ACC112 (cell line): ENCODE data around the gene UBE2L5.
"Not testable (repeated sequence)": the region's sequence is repeated elsewhere in the genome, so short reads cannot be mapped to it uniquely, and the experiment has no call there.

Experiments
- H2AFZ ChIP-seq: fragments of 200-600 bp; sonication (generic); one replicate; pipeline ENCODE4 v1.6.0; 2017; ENCODE audit warnings: antibody characterized with exemption, low read length; ENCODE audit not compliant: unreplicated experiment
- H3K27ac ChIP-seq: fragments of 200-600 bp; sonication (generic); 2 replicates; pipeline ENCODE4 v1.5.1; 2014; ENCODE audit warnings: low read depth, mild to moderate bottlenecking, antibody characterized with exemption, low read length, moderate library complexity
- H3K27me3 ChIP-seq: fragments of 200-600 bp; sonication (generic); 2 replicates; pipeline ENCODE4 v1.6.1; 2014; ENCODE audit warnings: mild to moderate bottlenecking, antibody characterized with exemption, low read length, moderate library complexity, mixed read lengths; ENCODE audit not compliant: insufficient read depth
- H3K36me3 ChIP-seq: fragments of 200-600 bp; sonication (generic); 2 replicates; pipeline ENCODE4 v1.6.1; 2016; ENCODE audit warnings: mild to moderate bottlenecking, antibody characterized with exemption, low read length, moderate library complexity, mixed read lengths; ENCODE audit not compliant: insufficient read depth
- H3K4me1 ChIP-seq: fragments of 200-600 bp; sonication (generic); one replicate; pipeline ENCODE4 v1.6.1; 2016; ENCODE audit warnings: low read length, mixed read lengths; ENCODE audit not compliant: insufficient read depth, unreplicated experiment, control insufficient read depth
- H3K4me3 ChIP-seq: fragments of 200-600 bp; sonication (generic); 2 replicates; pipeline ENCODE4 v1.5.1; 2014; ENCODE audit warnings: mild to moderate bottlenecking, low read depth, low read length
- H3K79me2 ChIP-seq: fragments of 200-600 bp; sonication (generic); one replicate; pipeline ENCODE4 v1.6.0; 2016; ENCODE audit warnings: low read length; ENCODE audit not compliant: control insufficient read depth, unreplicated experiment, insufficient read depth

UBE2L5 gene

DNA sequence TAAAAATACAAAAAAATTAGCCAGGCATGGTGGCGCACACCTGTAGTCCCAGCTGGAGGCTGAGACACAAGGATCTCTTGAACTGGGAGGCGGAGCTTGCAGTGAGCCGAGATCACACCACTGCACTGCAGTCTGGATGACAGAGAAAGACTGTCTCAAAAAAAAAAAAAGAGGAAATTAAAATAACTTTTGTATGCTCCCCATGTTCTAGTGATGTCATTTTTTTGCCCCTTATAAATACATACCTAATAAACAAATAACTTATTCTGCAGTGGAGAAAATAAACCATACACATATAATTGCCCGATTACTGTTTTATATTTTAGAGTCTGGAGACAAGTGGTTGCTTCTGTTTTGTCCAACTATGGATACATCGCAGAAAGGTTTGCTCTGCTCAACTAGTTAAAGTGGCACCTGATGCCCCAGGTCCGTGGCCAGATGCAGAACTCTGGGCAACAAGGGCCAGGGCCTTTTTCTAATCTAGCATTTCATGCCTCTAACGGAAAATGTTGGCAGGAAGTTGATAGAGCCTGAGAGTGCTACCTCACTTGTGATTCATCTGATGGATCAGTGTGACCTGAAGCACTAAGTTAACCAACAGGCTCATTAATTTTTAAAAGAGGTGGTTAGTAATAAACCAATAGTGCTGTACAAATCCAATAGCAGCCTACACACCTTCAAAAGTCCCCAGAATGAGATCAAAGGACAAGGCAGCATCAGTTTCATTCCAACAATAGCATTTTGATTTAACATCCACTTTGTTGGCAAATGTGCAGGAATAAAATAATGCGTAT is 18.8 kb downstream of the UBE2L5 start:
- Histone ChIP-seq H3K4me1 (peaks cover 10% of the 10 kb centered on the region), H3K27ac (no peak overlapping the region), H3K79me2 (no peaks in the 10 kb centered on the region), H3K36me3 (no peaks in the 10 kb centered on the region), H3K27me3 (no peaks in the 10 kb centered on the region), H3K4me3 (no peak overlapping the region), H2AFZ (no peak overlapping the region)

DNA sequence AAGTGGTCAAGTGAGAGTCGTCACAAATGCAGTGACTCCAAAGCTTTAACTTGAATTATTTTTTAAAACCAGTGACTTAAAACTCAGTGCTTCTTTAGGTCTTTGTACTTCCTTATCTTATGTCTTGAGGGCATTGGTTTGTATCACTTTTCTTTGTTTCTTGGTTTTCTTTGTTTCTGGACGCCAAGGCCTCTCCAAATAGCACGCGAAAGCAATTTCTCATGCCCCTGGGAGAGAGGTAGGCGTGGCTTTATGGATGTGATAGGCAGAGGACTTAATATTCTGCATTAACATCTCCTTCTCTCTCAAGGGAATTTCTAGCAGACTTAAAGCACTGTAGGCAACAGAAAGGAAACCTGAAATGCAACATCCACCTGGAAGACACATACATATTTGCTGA is 20.6 kb downstream of the UBE2L5 start:
- Histone ChIP-seq H3K4me1 (peaks cover 13% of the 10 kb centered on the region), H3K27ac (no peak overlapping the region), H3K79me2 (no peaks in the 10 kb centered on the region), H2AFZ (no peak overlapping the region), H3K36me3 (no peaks in the 10 kb centered on the region), H3K4me3 (no peak overlapping the region), H3K27me3 (no peaks in the 10 kb centered on the region)

DNA sequence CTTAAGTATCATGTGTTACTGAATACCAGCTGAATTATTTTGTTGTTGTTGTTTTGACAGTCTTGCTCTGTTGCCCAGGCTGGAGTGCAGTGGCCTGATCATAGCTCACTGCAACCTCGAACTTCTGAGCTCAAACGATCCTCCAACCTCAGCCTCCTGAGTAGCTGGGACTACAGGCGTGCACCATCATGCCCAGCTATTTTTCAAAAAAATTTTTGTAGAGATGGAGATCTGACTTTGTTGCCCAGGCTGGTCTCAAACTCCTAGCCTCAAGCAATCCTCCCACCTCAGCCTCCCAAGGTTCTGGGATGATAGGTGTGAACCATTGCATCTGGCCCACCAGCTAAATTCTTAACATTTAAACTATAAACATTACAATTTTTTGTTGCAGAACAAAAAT is 21.2 kb downstream of the UBE2L5 start:
- not testable (repeated sequence) for H2AFZ ChIP-seq, H3K27ac ChIP-seq, H3K4me3 ChIP-seq, H3K79me2 ChIP-seq, H3K36me3 ChIP-seq, H3K27me3 ChIP-seq
- peaks cover 13% of the 10 kb centered on the region for H3K4me1 ChIP-seq

DNA sequence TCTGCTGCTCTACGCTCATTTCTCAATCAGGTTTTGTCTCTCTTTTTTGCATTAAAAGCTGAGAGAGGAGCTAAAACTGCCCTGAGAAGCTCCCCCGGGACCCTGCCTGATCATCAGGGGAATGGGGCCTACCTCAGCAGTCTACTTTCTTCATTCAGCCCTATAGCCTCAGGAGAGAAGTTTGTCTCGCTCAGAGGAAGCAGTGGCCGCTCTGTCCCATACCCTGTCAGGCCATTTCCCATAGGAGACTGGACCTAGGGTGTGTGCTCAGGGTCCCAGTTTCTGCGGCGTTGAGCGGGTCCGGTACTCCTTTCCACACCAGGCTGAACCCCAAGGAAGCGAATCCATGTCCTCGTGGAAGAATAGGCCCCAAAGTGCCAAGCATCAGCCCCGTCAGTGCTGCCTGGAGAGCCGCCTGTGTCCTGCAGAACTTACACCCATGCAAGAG is 21.7 kb downstream of the UBE2L5 start:
- no peak overlapping the region for H3K4me3 ChIP-seq
- H3K4me1 ChIP-seq, result peaks cover 13% of the 10 kb centered on the region
- no peaks in the 10 kb centered on the region for H3K27me3 ChIP-seq
- H3K36me3 ChIP-seq, result no peaks in the 10 kb centered on the region
- H2AFZ ChIP-seq, result no peak overlapping the region
- H3K79me2 ChIP-seq, result no peaks in the 10 kb centered on the region
- no peak overlapping the region for H3K27ac ChIP-seq

DNA sequence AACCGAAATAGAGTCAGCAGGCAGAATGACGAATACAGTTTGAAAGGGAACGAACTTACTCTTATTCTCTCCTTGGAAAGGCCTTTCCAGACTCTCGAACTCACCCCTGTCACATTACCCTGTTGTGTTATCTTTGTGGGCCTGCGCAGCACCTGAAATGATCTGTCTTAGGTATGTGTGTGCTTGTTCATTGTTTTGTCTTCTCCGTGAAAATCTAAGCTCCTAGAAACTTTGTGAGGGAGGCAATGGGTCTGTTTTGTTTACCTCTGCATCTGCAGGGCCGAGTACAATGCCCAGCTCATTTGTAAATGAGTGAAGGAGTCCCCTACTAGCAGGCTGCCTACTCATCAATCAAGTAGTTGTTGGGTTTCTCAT is 23.8 kb downstream of the UBE2L5 start:
- H2AFZ ChIP-seq, result peak overlapping the region; percentile 74
- H3K79me2 ChIP-seq, result no peaks in the 10 kb centered on the region
- peak overlapping the region; percentile 44 for H3K4me3 ChIP-seq
- H3K27me3 ChIP-seq, result no peaks in the 10 kb centered on the region
- no peaks in the 10 kb centered on the region for H3K36me3 ChIP-seq
- H3K27ac ChIP-seq, result peak overlapping the region; percentile 19; the same call in 1 of the 2 replicates
- peaks cover 13% of the 10 kb centered on the region for H3K4me1 ChIP-seq

DNA sequence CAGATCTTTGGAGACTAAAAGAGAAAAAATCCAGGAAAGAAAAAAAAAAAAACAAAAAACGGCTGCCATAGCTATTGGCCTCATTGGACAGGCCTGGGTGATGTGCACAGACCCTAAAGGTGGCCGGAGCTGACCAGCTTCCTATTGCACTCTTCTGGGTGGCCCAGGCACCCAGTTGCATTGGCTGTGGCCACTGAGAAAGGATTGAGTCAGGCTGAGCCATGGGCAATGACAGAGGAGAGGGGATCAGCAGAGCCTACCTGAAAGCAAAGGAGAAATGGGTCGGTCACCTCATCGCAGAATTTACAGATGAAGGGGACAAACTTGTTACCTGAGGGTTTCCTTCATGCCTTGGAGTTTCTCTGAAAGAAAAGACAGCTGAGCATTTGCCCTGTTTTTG is 26.1 kb downstream of the UBE2L5 start:
- no peaks in the 10 kb centered on the region for H3K79me2 ChIP-seq
- H2AFZ ChIP-seq, result no peak overlapping the region
- no peak overlapping the region for H3K4me3 ChIP-seq
- H3K4me1 ChIP-seq, result peaks cover 13% of the 10 kb centered on the region
- H3K27ac ChIP-seq, result no peak overlapping the region
- no peaks in the 10 kb centered on the region for H3K36me3 ChIP-seq
- no peaks in the 10 kb centered on the region for H3K27me3 ChIP-seq

DNA sequence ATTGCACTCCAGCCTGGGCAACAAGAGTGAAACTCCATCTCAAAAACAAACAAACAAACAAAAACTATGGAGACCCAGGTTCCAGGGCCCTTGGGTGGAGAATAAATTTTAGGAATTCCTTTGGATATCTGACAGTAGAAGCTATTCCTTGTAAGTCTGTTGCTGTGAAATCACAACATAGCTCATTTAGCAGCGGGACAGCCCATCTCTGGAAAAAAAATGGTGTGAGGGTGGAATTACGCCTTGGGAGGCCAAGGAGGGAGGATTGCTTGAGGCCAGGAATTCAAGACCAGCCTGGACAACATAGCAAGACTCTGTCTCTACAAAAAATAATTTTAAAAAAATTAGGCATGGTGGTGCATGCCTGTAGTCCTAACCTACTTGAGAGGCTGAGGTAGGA is 27.8 kb downstream of the UBE2L5 start:
- peaks cover 13% of the 10 kb centered on the region for H3K4me1 ChIP-seq
- H3K36me3 ChIP-seq, result no peaks in the 10 kb centered on the region
- no peak overlapping the region for H3K27ac ChIP-seq
- H3K79me2 ChIP-seq, result no peaks in the 10 kb centered on the region
- no peak overlapping the region for H3K4me3 ChIP-seq
- no peaks in the 10 kb centered on the region for H3K27me3 ChIP-seq
- H2AFZ ChIP-seq, result no peak overlapping the region

DNA sequence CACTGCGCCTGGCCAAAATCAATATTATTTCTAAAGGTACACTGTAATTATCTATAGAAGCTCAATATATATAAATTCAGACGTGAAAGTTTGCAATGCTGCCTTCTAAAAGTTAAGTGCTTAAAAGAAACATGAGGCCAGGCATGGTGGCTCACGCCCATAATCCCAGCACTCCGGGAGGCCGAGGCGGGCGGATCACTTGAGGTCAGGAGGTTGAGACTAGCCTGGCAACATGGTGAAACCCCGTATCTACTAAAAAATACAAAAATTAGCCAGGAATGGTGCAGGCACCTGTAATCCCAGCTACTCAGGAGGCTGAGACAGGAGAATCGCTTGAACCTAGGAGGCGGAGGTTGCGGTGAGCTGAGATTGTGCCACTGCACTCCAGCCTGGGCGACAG is 29.2 kb downstream of the UBE2L5 start:
- H3K4me1 ChIP-seq, H2AFZ ChIP-seq, H3K79me2 ChIP-seq, H3K4me3 ChIP-seq, H3K27me3 ChIP-seq, H3K27ac ChIP-seq, H3K36me3 ChIP-seq: not testable (repeated sequence)

DNA sequence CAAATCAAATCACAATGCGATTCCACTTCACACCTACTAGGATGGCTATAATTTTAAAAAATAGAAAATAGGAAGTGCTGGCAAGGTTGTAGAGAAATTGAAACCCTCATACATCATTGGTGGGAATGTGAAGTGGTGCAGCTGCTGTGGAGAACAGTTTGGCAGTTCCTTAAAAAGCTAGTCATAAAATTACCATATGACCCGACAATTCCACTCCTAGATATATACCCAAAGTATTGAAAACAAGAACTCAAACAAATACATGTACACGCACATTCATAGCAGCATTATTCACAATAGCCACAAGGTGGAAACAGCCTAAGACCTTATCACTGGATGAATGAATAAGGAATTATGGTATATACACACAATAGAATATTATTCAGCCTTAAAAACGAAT is 31.4 kb downstream of the UBE2L5 start:
- Histone ChIP-seq H2AFZ (no peak overlapping the region), H3K27ac (no peak overlapping the region), H3K4me3 (no peak overlapping the region), H3K36me3 (peaks cover 3% of the 10 kb centered on the region; the same call in 1 of the 2 replicates), H3K79me2 (no peaks in the 10 kb centered on the region), H3K27me3 (no peaks in the 10 kb centered on the region), H3K4me1 (no peaks in the 10 kb centered on the region)

DNA sequence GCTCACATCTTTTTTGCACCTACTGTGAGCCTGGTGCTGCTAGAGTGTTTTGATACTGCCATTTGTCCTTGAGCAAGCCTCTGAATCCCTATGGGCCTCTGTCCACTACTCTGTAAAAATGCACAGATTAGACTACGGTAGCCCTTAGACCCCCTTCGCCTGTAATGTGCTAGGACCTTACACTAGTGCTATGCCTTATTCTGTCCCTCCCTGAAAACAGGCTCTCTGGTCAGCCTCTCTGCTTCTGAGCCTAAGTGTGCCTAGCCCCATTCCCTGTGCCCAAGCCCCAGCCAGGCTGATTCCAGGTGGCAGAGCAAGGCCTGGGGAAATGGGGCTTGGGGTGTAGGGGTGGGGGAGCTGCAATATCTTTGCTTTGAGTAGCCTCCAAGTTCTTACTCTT is 32.7 kb downstream of the UBE2L5 start:
- H3K36me3 ChIP-seq, result peaks cover 7% of the 10 kb centered on the region
- H3K4me1 ChIP-seq, result no peaks in the 10 kb centered on the region
- no peak overlapping the region for H3K4me3 ChIP-seq
- no peak overlapping the region for H2AFZ ChIP-seq
- no peaks in the 10 kb centered on the region for H3K27me3 ChIP-seq
- H3K27ac ChIP-seq, result no peak overlapping the region
- no peaks in the 10 kb centered on the region for H3K79me2 ChIP-seq

DNA sequence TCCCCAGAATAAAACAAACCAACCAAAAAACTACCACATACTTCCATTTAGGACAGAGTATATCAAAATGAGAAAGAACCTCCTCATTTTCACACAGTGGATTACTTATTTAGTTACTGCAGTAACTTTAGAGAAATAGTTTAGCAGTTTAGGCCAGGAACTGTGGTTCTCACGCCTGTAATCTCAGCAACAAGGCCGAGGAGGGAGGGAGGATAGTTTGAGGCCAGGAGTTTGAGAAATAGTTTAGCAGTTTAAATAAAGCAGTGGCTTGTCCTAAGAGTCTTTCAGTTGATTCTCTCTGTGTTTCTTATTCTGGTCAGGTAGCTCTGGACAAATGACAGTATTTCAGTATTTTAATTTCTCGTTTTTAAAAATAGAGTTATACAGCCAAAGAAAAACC is 34.0 kb downstream of the UBE2L5 start:
- Histone ChIP-seq H2AFZ (no peak overlapping the region), H3K36me3 (peaks cover 8% of the 10 kb centered on the region), H3K27ac (no peak overlapping the region), H3K4me3 (no peak overlapping the region), H3K79me2 (no peaks in the 10 kb centered on the region), H3K4me1 (peaks cover under 1% of the 10 kb centered on the region), H3K27me3 (no peaks in the 10 kb centered on the region)
